Muscle of leg (tissue), 11 donors: ENCODE results near the gene HECW1. TPM values are rescaled to one million over a fixed set of nuclear protein-coding genes. Genes with fewer than 3 reads are reported as not detected.

ENCODE experiments used
- DNase-seq: peaks from one replicate; pipeline ENCODE4 v3.0.0; 2013
- H3K27ac ChIP-seq: one replicate; pipeline ENCODE4 v1.5.1; 2013; ENCODE audit warnings: mild to moderate bottlenecking, low read length, control low read depth
- H3K27me3 ChIP-seq: one replicate; pipeline ENCODE4 v1.6.1; 2013; ENCODE audit warnings: low read length; ENCODE audit not compliant: control insufficient read depth, insufficient read depth
- H3K36me3 ChIP-seq: one replicate; pipeline ENCODE4 v1.6.1; 2013; ENCODE audit warnings: low read length; ENCODE audit not compliant: control insufficient read depth, insufficient read depth
- H3K4me1 ChIP-seq: one replicate; pipeline ENCODE4 v1.6.1; 2013; ENCODE audit warnings: low read length; ENCODE audit not compliant: control insufficient read depth, insufficient read depth
- H3K4me3 ChIP-seq: one replicate; pipeline ENCODE4 v1.5.1; 2013; ENCODE audit warnings: low read length, control low read depth
- H3K9me3 ChIP-seq: replicated peaks from 2 replicates; pipeline ENCODE4 v1.6.1; 2013; ENCODE audit warnings: low read depth, low read length; ENCODE audit not compliant: control insufficient read depth
- WGBS: methylation state at CpG from one replicate; pipeline ENCODE4 v1.1.5; 2013; ENCODE audit warnings: missing lambda C conversion rate; ENCODE audit not compliant: insufficient coverage; 5-methylcytosine and 5-hydroxymethylcytosine counted together
- polyA plus RNA-seq, 8 donors: library from polyadenylated mRNA; unstranded; fragments of 120-200 nt; gene quantifications; one replicate each; pipeline versions ENCODE4 v1.2.1 to v1.2.3, GENCODE V29; 2013; ENCODE audit warnings: inconsistent platforms in 1 of 8, low replicate concordance in 1 of 8; ENCODE audit not compliant: insufficient read length in 8 of 8, insufficient read depth in 1 of 8
- total RNA-seq: library from RNA; stranded (reverse); fragments of 120-200 nt; gene quantifications from one replicate; pipeline ENCODE4 v1.2.4, GENCODE V29; 2013

The HECW1 gene
- total and polyA plus RNA-seq, 9 donors = 0.13 to 1.7 (median 0.51) TPM; not detected in 1

- no peaks in the 10 kb centered on the region for H3K4me1 ChIP-seq
- no peak for DNase-seq
- H3K9me3 ChIP-seq = no peaks in the 10 kb centered on the region
- H3K4me3 ChIP-seq = no peak overlapping the region
- 100% methylated on average over 2 of the region's 3 CpGs for WGBS
- no peaks in the 10 kb centered on the region for H3K27me3 ChIP-seq
- no peak overlapping the region for H3K27ac ChIP-seq
- peaks cover 3% of the 10 kb centered on the region for H3K36me3 ChIP-seq
Observed at GRCh38 chr7:43600056-43600455, 487.6 kb downstream of the HECW1 start.

GRCh38 chr7:43602256-43602655 is 489.8 kb downstream of the HECW1 start:
- Histone ChIP-seq H3K27ac (no peak overlapping the region), H3K36me3 (peaks cover 3% of the 10 kb centered on the region), H3K9me3 (no peaks in the 10 kb centered on the region), H3K4me1 (no peaks in the 10 kb centered on the region), H3K27me3 (no peaks in the 10 kb centered on the region), H3K4me3 (no peak overlapping the region)
- no peak for DNase-seq
- 33% methylated on average over 1 of the region's 1 CpG for WGBS

- no CpG with 5 or more reads among the region's 1 CpG for WGBS
- H3K4me1 ChIP-seq = no peaks in the 10 kb centered on the region
- no peak overlapping the region for H3K4me3 ChIP-seq
- no peaks in the 10 kb centered on the region for H3K9me3 ChIP-seq
- no peaks in the 10 kb centered on the region for H3K27me3 ChIP-seq
- DNase-seq = no peak
- H3K27ac ChIP-seq = no peak overlapping the region
- peaks cover 5% of the 10 kb centered on the region for H3K36me3 ChIP-seq
Observed at GRCh38 chr7:43604251-43604650, 491.8 kb downstream of the HECW1 start.

GRCh38 chr7:43609097-43609496 is 496.6 kb downstream of the HECW1 start:
- no peaks in the 10 kb centered on the region for H3K9me3 ChIP-seq
- no peak for DNase-seq
- H3K36me3 ChIP-seq = peaks cover 8% of the 10 kb centered on the region
- H3K27me3 ChIP-seq = no peaks in the 10 kb centered on the region
- no peak overlapping the region for H3K4me3 ChIP-seq
- no peak overlapping the region for H3K27ac ChIP-seq
- peaks cover 4% of the 10 kb centered on the region for H3K4me1 ChIP-seq
- no CpG with 5 or more reads among the region's 2 CpGs for WGBS

GRCh38 chr7:43612128-43612527 is 499.7 kb downstream of the HECW1 start:
- Histone ChIP-seq H3K9me3 (no peaks in the 10 kb centered on the region), H3K4me3 (no peak overlapping the region), H3K27ac (peak overlapping the region; percentile 22), H3K4me1 (peaks cover 4% of the 10 kb centered on the region), H3K36me3 (peaks cover 14% of the 10 kb centered on the region), H3K27me3 (no peaks in the 10 kb centered on the region)
- peak; percentile 53 for DNase-seq
- 50% methylated on average over 1 of the region's 5 CpGs for WGBS

- DNase-seq = peak; percentile 93
- Histone ChIP-seq H3K4me3 (no peak overlapping the region), H3K27me3 (no peaks in the 10 kb centered on the region), H3K9me3 (no peaks in the 10 kb centered on the region), H3K27ac (peak overlapping the region; percentile 22), H3K36me3 (peaks cover 17% of the 10 kb centered on the region), H3K4me1 (peaks cover 4% of the 10 kb centered on the region)
- WGBS = no CpG with 5 or more reads among the region's 3 CpGs
Observed at GRCh38 chr7:43612599-43613589, 500.4 kb downstream of the HECW1 start.

Other genes with a start within 250 kb of the HECW1 start
- 2.1 TPM for gene C7orf25, start 200.6 kb upstream of the HECW1 start, total RNA-seq
- gene C7orf25, start 200.6 kb upstream of the HECW1 start, polyA plus RNA-seq = 1 to 10 TPM; 1.2 to 2.2 (median 1.6) TPM
- gene PSMA2, start 180.5 kb upstream of the HECW1 start, total RNA-seq = 116 TPM
- 100 to 1,000 TPM; 108 to 136 (median 124) TPM for gene PSMA2, start 180.5 kb upstream of the HECW1 start, polyA plus RNA-seq
- 48.8 TPM for gene MRPL32, start 180.3 kb upstream of the HECW1 start, total RNA-seq
- gene MRPL32, start 180.3 kb upstream of the HECW1 start, polyA plus RNA-seq = 10 to 100 TPM; 43.3 to 51.7 (median 46.9) TPM